Mesenteric fat pad (tissue), 1 donor: ENCODE data around the gene KAT2B. TPM values are rescaled to one million over a fixed set of nuclear protein-coding genes. Genes with fewer than 3 reads are reported as not detected.

Experiments used
- DNase-seq: peaks from one replicate; pipeline ENCODE4 v3.0.0-alpha.2; 2020; ENCODE audit warnings: low spot score
- total RNA-seq: library from RNA; stranded (reverse); fragmentation: NEBNext Ultra II Directional; extraction: Animal tissue kit (Norgen Biotek cat#: 25700); gene quantifications from one replicate; pipeline ENCODE4 v1.2.1, GENCODE V29; 2021
- donor health status: DM: yes; HTN: yes; CAD: no.

Gene KAT2B
- total RNA-seq, 1 donor from 2014 or later: 35.2 TPM

GRCh38 chr3:20095470-20095869 lies 55.2 kb downstream of the KAT2B start:
- no peak for DNase-seq

DNA sequence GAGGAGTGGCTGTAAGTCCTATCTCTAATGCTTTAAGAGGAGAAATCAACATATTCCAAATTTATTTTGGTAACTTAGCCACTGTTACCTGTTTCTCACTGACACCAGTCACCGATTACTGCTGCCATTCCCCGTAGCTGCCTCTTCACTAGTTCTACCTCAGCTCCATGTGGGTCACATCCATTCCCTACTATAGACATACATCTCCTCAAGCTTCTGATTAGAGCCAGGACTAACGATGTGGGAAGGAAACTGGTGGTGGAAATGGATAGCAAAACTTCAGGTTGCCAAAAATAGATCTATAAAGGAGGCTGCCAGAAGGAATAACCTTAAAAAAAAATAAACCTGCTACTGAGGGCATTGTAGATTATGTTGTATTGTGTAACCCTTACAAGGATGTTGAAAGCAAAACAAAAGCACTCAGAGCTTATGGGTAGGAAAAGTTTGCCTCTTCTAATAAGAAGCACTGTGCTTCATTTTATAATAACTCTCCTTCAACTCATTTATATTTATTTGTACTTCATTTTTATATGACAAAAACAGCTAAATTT lies 56.0 kb downstream of the KAT2B start:
- DNase-seq: no peak

GRCh38 chr3:20097015-20097414 lies 56.8 kb downstream of the KAT2B start:
- no peak for DNase-seq

GRCh38 chr3:20099060-20099459 lies 58.8 kb downstream of the KAT2B start:
- DNase-seq: no peak

GRCh38 chr3:20100151-20100550 lies 59.9 kb downstream of the KAT2B start:
- DNase-seq: no peak

- DNase-seq: no peak
Measured at GRCh38 chr3:20101041-20101440, 60.8 kb downstream of the KAT2B start.

- DNase-seq: no peak
Measured at GRCh38 chr3:20103731-20104130, 63.5 kb downstream of the KAT2B start.

- no peak for DNase-seq
Measured at GRCh38 chr3:20104167-20104661, 64.0 kb downstream of the KAT2B start.

GRCh38 chr3:20105513-20106280 lies 65.5 kb downstream of the KAT2B start:
- no peak for DNase-seq

DNA sequence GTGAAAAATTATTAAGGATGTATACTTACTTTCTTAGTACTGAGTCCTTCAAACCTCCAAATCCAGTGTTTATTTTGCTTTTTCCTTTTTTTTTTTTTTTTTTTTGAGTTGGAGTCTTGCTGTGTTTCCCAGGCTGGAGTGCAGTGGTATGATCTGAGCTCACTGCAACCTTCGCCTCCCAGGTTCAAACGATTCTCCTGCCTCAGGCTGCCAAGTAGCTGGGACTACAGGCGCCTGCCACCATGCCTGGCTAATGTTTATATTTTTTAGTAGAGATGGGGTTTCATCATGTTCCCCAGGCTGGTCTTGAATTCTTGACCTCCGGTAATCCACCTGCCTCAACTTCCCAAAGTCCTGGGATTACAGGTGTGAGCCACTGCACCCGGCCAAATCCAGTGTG lies 67.5 kb downstream of the KAT2B start:
- DNase-seq: no peak

- no peak for DNase-seq
Measured at GRCh38 chr3:20108869-20109268, 68.6 kb downstream of the KAT2B start.

DNA sequence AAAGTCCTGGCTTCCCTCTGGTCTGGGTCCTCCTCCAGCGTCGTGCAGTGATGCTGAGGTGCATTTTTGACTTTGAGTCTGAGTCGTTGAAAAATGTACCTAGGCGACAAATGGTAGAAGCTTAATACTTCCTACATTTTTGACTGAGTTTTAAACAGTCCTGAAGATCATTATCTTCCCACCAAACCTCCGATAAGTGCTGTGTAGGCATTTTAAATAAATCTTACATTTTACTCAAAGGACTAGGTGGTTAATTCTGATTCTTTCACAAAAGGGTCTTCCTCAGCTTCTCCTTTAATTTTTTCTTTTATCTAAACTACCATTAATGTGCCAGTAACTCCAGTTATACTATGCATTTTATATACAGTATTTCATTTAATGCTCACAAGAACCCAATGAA lies 70.6 kb downstream of the KAT2B start:
- DNase-seq: no peak

- no peak for DNase-seq
Measured at GRCh38 chr3:20111836-20112235, 71.6 kb downstream of the KAT2B start.

DNA sequence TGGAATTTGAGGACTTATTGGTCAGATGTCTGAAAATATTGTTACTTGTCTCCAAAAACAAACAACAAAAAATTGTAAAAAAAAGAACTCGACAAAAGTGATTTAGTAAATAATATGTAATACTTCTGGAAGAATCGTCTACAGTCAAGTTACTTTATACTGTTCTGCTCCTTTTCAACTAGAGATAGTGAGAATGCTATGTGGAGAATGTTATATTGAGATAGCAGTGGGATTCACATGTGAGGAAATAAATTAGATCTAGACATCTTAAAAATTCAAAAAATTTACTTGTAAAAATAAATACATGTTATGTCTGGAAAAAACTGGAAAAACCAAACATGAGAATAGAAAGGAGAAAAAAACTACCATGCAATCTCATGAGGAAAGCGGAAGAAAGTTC lies 80.8 kb downstream of the KAT2B start:
- DNase-seq: no peak

GRCh38 chr3:20123131-20123652 lies 82.9 kb downstream of the KAT2B start:
- no peak for DNase-seq

DNA sequence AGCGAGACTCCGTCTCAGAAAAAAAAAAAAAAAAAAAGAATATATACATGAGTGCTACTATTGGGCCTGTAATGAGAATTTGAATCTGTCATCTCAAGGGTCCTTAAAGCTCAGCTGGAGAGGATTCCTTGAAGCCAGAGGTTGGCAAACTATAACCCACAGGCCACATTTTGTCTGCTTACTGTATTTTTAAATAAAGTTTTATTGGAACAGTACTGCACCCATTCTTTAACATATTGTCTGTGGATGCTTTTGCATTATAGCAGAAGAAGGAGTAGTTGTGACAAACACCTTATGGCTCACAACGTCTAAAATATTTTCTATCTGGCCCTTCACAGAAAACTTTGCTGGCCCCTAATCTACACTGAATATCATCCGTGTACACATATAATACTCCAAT lies 85.0 kb downstream of the KAT2B start:
- DNase-seq: no peak

DNA sequence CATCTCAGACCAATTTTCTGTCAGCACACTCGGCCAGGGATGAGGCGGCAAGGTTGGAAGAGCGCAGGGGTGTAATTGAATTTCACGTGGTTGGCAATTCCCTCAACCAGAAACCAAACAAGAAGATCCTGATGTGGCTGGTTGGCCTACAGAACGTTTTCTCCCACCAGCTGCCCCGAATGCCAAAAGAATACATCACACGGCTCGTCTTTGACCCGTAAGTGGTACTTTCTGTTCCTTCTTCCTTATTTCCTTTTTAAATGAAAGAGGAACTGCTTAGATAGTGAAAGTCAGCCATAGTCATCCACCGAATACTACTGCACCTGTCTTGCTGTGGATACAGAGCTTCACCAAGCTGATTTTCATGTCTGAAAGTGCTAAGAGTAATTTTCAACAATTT lies 85.7 kb downstream of the KAT2B start:
- no peak for DNase-seq

- DNase-seq: no peak
Measured at GRCh38 chr3:20128358-20128757, 88.1 kb downstream of the KAT2B start.

GRCh38 chr3:20130106-20130505 lies 89.9 kb downstream of the KAT2B start:
- no peak for DNase-seq

DNA sequence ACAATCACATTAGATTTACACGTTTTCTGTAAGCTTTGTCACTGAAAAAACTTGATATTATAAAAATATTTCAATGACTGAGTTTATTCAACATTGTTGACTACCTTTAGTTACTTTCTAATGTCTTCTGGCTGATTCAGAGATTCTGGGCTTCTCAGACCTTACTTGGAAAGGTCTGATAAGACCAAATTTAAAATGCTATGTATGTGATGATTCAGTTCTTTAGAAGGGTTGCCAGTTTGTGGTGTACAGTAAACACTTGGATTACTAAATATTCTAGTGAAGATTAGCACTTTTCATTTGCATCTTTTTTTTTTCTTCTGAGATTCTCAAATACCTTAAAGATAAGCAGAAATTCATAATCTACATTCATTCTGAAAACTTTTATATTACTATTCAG lies 96.0 kb downstream of the KAT2B start:
- no peak for DNase-seq

DNA sequence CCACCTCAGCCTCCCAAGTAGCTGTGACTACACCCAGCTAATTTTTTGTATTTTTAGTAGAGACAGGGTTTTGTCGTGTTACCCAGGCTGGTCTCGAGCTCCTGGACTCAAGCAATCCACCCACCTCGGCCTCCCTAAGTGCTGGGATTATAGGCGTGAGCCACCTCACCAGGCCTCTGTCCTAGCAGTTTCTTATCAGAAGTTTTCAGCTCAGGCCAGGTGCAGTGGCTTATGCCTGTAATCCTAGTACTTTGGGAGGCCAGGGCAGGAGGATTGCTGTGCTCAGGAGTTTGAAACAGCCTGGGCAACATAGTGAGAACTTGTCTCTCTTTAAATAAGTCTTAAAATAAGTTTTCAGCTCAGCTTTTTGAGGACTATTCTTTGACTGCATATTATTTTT lies 97.4 kb downstream of the KAT2B start:
- no peak for DNase-seq

- no peak for DNase-seq
Measured at GRCh38 chr3:20140881-20141280, 100.6 kb downstream of the KAT2B start.

- no peak for DNase-seq
Measured at GRCh38 chr3:20141316-20141715, 101.1 kb downstream of the KAT2B start.
